ENCODE data around the gene CHD2.

- TF ChIP-seq, protein P1, sequence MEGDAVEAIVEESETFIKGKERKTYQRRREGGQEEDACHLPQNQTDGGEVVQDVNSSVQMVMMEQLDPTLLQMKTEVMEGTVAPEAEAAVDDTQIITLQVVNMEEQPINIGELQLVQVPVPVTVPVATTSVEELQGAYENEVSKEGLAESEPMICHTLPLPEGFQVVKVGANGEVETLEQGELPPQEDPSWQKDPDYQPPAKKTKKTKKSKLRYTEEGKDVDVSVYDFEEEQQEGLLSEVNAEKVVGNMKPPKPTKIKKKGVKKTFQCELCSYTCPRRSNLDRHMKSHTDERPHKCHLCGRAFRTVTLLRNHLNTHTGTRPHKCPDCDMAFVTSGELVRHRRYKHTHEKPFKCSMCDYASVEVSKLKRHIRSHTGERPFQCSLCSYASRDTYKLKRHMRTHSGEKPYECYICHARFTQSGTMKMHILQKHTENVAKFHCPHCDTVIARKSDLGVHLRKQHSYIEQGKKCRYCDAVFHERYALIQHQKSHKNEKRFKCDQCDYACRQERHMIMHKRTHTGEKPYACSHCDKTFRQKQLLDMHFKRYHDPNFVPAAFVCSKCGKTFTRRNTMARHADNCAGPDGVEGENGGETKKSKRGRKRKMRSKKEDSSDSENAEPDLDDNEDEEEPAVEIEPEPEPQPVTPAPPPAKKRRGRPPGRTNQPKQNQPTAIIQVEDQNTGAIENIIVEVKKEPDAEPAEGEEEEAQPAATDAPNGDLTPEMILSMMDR (IDR thresholded peaks at IDR 0.05), result no peak
- TF ChIP-seq REST (IDR thresholded peaks at IDR 0.05; ENCODE audit: insufficient read depth in 1 of 2, low read depth in 2 of 2, low read length in 1 of 2), result no peak
- no peak; the same call in 1 of the 2 replicates for TF ChIP-seq POLR2AphosphoS5 (IDR thresholded peaks at IDR 0.05; ENCODE audit: low read depth, low read length)
- TF ChIP-seq SIN3A (IDR thresholded peaks at IDR 0.05; ENCODE audit: borderline replicate concordance, insufficient read depth, low read depth, low read length), result no peak
- no peak for TF ChIP-seq TCF7L2 (IDR thresholded peaks at IDR 0.05; ENCODE audit: low read depth, low read length)
These were observed 125.5 kb downstream of the CHD2 start for GRCh38 chr15:93025625-93025982.
